G401.6 (cell line): ENCODE results near the gene PIK3R6.
"Not testable (repeated sequence)": the region's sequence is repeated elsewhere in the genome, so short reads cannot be mapped to it uniquely, and the experiment has no call there.

ENCODE experiments used
- FAIRE-seq: peaks from 2 replicates; lab custom pipeline; 2012; peaks lifted over from hg19 to GRCh38; lab: Jason Lieb, UNC

Gene PIK3R6

GRCh38 chr17:8823279-8823678 lies 44.2 kb downstream of the PIK3R6 start:
- no peak for FAIRE-seq

DNA sequence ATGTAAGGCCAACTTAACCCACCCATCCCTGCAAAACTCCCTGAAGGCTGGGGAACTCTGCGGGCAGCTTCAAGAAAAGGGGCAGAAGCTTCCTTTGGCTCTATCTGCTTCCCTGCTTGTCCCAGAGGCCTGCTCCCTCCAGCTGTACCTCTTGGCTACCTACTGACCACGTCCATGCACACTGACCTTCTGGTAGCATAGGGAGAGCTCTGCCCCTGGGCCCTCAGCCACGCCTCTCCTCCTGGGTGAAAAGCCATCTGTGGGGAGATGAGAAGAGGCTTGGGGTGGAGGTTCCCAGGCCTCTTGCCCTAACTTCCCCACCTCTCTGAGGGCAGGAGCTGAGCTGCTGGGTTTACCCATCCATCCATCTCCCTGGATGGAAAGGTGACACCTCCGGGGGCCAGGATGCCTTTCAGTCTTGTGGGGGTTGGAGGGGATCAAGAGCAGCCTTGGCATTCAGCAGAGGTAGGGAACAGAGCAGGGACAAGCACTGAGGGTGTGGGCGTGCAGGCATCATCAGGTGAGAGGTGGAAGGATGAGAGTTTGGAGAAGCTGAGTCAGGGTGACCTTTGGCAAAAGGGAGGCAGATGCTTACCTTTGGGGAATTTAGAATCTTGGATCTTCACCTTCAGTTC lies 45.0 kb downstream of the PIK3R6 start:
- no peak for FAIRE-seq

- no peak for FAIRE-seq
Measured at GRCh38 chr17:8821446-8822105, 45.9 kb downstream of the PIK3R6 start.

GRCh38 chr17:8820311-8821010 lies 47.0 kb downstream of the PIK3R6 start:
- no peak for FAIRE-seq

DNA sequence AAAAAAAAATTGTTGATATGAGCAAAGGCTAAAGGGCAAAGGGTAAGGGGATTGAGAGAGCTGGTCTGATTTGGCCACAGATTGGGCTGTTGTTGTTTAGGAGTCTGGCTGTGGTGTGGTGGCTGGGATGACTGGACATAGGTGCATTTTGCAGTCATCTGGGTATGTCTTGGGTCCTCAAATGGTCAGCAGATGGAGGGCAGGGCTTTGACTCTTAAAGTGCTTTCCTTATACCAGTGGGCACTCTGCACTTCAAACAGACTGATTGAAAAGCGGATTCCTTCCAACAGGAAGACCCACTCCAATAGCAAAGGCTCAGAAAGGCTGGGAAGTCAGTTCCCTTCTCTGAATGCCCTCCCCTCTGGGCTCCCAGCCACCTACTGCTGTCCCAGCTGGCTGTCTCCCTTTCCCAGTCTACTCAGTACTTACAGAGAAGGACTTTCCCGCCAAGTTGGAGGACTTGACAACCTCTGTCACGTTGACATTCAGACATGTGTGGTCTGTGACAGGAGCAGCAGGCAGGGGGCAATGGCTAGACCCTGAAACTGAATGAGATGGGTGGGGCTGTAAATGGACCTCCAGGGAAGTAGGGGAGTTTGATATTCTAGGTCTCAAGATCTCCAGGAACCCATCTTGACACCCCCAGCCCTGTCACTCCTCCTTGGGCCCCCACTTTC lies 48.7 kb downstream of the PIK3R6 start:
- FAIRE-seq, result no peak

DNA sequence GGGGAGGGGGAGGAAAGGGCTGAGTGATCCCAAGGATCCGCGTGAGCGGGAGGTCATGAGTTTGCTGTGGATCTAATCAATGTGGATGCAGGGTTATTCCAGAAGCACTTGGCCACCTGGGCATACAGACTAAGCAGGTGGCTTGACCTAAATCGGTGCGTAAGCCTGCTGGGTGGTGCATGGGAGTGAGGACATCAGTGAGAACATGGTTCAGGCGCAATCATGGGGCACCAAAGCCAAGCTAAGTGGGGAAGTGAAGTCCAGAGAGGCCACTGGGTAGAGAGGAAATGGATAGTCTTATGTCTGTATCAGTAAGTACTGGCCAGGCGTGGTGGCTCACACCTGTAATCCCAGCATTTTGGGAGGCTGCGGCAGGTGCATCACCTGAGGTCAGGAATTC lies 49.4 kb downstream of the PIK3R6 start:
- no peak for FAIRE-seq

DNA sequence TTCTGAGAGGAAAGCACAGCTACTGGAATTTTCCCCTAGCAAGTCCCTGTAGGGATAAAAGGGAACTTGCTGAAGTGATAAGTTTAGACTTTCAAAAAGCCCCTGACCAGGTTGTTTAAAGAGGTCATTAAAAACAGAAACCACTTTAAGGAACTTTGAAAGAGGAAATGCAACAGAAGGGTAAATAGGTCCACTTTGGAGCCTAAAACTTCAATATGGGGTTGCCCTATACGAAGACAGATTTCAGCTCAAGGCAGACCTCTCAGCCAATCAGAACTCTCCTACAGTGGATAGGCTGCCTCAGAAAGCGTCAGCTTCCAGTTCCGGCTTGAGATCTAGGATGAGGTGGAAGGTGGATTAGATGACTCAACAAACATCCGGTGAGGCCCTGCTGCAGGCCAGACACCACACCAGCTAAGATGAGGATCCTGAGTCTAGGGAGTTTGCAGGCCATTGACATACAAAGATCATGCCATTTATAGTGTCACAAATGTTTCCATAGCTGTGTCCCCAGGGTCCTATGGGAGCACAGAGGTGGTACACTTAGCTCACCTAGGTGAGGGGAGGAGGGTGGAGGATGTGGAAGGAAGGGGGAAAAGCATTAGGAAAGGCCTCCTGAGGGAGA lies 60.4 kb downstream of the PIK3R6 start:
- FAIRE-seq, result no peak

DNA sequence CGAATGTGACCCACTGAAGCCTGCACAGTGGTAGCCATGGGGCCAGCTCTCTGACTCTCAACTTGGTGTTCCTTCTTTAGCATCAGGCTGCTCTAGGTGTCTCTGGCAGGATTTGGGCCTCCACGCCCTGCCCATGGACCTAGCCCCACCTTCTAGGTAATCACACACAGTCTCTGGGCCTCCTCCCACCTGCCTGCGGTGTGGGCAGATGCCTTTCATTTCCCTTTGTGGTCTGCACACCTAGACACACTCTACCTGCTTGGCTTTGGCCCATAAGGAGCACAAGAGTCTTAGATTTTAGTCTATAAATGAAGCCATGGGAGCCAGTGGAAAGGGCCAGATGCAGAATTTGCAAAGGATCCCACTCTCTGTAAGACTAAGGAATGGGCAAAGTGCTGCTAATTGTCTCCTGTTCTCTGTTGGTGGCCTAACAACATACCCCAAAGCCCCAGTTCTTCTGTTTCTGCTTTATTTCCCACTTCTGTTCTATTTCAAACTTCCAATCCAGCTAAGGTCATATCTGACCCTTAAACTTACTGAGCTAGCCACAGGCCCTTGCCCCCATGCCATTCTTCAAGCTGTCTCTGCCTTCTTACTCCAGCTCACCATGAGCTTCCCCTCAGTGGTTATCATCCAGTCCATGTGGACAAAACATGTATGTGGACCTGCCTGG lies 61.1 kb downstream of the PIK3R6 start:
- FAIRE-seq, result no peak

DNA sequence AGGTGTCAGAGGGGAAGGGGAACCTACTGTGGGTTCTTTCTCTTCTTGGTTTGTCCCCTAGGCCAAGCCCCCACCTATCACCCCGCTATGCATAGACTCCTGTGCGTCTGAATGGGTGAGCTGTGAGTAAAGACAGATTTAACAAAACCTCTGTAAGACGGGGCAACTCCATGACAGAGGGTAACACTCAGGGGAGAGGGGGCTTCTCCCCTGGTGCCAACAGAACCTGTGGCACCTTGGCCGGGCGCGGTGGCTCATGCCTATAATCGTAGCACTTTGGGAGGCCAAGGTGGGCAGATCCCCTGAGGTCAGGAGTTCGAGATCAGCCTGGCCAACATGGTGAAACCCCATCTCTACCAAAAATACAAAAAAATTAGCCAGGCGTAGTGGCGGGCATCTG lies 62.1 kb downstream of the PIK3R6 start:
- FAIRE-seq, result not testable (repeated sequence)

- FAIRE-seq, result no peak
Measured at GRCh38 chr17:8803531-8804420, 63.7 kb downstream of the PIK3R6 start.

GRCh38 chr17:8801135-8801840 lies 66.2 kb downstream of the PIK3R6 start:
- FAIRE-seq, result no peak

DNA sequence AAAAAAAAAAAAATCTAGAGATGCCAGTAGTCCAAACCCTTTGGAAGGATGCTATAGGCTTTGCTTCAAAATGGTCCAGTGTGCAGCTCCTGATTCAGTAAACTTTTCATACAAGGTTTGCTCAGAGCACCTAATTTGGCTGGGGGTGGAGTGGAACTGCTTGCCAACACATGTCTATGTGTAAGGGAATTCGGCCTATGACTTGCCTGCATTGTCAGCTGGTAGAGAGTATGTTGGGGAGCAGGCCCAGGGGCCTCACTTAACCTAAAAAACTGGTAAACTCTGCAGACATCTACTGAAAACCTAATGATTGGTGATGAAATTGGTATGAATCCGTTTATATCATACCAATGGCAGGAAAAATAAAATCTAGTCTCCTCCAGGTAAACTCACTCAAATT lies 66.8 kb downstream of the PIK3R6 start:
- FAIRE-seq, result no peak

GRCh38 chr17:8799570-8800212 lies 67.8 kb downstream of the PIK3R6 start:
- no peak for FAIRE-seq

DNA sequence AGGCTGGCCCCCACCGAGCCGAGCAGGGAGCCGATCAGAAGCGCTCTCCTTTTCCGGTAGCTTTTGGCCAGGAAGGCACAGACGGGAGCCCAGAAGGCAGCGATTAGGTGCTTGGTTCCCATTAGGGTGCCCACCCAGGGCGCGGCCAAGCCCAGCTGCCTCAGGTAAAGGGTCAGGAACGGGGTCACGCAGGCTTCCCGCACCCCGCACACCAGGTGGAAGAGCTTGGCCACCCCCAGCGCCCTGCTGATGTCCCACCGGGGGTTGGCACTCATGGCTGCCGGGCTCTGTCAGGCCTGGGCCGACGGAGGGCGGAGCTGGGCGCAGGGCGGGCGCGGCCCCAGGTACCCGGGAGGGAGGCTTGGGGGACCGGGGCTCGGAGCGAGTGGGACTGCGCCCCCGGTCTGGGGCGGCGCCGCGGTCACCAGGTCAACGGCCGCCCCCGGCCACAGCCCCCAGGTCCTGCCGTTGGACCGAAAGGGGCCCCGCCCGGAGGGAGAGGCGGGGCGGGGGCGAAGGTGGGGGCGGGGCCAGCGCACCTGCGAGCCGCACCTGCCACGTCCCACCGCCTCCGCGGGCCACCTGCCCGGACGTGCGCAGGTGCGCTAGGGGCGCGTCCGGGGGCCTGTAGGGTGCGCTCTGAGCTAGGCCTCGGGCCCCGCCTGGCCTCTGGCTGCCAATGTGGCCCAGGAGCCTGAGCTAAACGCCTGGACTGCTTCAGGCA lies 68.5 kb downstream of the PIK3R6 start, which contains the start of gene MFSD6L:
MFSD6L (minus strand) TSS at position 520 of the 724 bp plus-strand sequence; CDS start at position 275, 245 bp downstream.
- FAIRE-seq, result no peak

DNA sequence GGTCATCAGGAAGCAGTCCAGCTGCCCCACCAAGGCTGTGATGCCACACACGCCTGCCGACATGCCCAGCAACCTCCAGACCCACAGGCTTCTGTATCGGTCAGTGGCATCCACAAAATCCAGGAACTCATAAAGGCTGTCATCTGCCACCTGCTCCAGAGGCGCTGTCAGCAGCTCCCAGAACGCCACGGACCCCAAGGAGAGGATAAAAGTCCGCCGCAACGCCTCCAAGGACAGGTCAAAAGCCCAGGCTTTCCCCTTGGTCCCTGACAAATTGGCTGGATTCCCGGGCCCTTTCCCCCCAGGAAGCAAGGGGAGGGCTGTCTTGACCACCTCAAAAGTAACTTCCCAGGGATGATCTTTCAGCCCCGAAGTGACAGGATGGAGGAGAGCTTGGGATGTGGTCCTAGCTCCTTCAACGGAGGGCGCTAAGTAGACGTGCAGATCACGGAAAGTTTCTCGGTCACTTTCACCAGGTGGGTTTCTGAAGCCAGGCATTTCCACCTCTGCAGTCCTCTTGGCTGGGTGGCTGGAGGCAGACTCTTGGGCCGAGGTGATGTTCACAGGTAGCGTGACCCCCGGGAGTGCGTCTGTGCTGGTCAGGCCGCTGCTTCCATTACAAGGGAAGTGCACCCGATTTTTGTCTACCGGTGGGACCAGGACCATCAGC lies 69.2 kb downstream of the PIK3R6 start:
- no peak for FAIRE-seq

GRCh38 chr17:8797621-8798175 lies 69.8 kb downstream of the PIK3R6 start:
- FAIRE-seq, result no peak

GRCh38 chr17:8794636-8795035 lies 72.8 kb downstream of the PIK3R6 start:
- FAIRE-seq, result no peak

DNA sequence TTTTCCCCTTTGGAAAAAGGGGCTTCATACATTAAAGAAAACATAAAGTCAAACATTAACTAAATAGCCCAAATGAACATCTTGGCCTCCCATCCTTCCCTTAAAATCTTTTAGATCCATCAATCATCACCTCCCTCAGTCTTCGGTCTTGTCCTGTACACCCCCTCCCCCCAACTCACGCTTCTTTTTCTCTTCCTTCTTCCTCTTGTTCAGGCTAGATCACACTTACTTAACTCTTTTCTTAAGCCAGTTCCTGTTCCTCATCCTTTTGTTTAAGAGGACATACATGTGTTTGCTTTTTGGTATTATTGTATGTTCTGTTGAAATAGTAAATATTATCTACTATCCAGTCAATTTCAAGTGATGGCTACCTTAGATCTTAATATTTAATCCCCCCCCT lies 73.8 kb downstream of the PIK3R6 start:
- no peak for FAIRE-seq
